ENCODE results near the gene PHLPP1.

GRCh38 chr18:62998443-62998842, 283.1 kb downstream of the PHLPP1 start:
- no peak for TF ChIP-seq POLR2AphosphoS5 (IDR thresholded peaks at IDR 0.05)
- TF ChIP-seq, protein P1, sequence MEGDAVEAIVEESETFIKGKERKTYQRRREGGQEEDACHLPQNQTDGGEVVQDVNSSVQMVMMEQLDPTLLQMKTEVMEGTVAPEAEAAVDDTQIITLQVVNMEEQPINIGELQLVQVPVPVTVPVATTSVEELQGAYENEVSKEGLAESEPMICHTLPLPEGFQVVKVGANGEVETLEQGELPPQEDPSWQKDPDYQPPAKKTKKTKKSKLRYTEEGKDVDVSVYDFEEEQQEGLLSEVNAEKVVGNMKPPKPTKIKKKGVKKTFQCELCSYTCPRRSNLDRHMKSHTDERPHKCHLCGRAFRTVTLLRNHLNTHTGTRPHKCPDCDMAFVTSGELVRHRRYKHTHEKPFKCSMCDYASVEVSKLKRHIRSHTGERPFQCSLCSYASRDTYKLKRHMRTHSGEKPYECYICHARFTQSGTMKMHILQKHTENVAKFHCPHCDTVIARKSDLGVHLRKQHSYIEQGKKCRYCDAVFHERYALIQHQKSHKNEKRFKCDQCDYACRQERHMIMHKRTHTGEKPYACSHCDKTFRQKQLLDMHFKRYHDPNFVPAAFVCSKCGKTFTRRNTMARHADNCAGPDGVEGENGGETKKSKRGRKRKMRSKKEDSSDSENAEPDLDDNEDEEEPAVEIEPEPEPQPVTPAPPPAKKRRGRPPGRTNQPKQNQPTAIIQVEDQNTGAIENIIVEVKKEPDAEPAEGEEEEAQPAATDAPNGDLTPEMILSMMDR (IDR thresholded peaks at IDR 0.05): no peak
